Breast epithelium (tissue), 3 donors: ENCODE data around the gene FEZF2.

Source experiments
- POLR2A ChIP-seq: fragments of 450-650 bp; IDR thresholded peaks from one replicate; pipeline ENCODE4 v1.6.1; 2016; ENCODE audit warnings: antibody characterized with exemption, mild to moderate bottlenecking, moderate library complexity
- POLR2AphosphoS5 ChIP-seq, 3 donors: sonication (generic); formaldehyde crosslinking; IDR thresholded peaks; one replicate each; pipeline ENCODE4 v1.6.1; 2017; ENCODE audit warnings: antibody characterized with exemption in 3 of 3
- TF ChIP-seq, protein P1 (sequence below), 3 donors: fragments of 450-650 bp; IDR thresholded peaks; one replicate each; pipeline ENCODE4 v1.5.1; 2016 to 2017; ENCODE audit warnings: antibody characterized with exemption in 3 of 3, mild to moderate bottlenecking in 3 of 3, moderate library complexity in 3 of 3

DNA sequence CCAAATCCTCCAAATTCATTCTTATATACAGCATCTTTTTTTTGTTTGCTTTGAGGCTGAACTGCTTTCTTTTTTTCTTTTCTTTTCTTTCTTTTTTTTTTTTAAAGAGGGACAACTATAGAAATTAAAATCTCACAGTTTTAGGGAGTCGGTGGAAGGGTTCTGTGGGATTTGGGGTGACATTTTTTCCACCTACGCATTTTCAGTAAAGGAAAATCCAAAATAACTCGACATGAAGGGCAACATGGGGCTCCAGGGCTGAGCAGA is 3.0 kb upstream of the FEZF2 start:
- TF ChIP-seq, protein P1, sequence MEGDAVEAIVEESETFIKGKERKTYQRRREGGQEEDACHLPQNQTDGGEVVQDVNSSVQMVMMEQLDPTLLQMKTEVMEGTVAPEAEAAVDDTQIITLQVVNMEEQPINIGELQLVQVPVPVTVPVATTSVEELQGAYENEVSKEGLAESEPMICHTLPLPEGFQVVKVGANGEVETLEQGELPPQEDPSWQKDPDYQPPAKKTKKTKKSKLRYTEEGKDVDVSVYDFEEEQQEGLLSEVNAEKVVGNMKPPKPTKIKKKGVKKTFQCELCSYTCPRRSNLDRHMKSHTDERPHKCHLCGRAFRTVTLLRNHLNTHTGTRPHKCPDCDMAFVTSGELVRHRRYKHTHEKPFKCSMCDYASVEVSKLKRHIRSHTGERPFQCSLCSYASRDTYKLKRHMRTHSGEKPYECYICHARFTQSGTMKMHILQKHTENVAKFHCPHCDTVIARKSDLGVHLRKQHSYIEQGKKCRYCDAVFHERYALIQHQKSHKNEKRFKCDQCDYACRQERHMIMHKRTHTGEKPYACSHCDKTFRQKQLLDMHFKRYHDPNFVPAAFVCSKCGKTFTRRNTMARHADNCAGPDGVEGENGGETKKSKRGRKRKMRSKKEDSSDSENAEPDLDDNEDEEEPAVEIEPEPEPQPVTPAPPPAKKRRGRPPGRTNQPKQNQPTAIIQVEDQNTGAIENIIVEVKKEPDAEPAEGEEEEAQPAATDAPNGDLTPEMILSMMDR (IDR thresholded peaks at IDR 0.05), result no peak
- TF ChIP-seq POLR2A, result no peak
- TF ChIP-seq POLR2AphosphoS5 (IDR thresholded peaks at IDR 0.05), result no peak
